Colonic mucosa (tissue), 4 donors: ENCODE data around the gene RNU1-1. TPM values are rescaled to one million over a fixed set of nuclear protein-coding genes. Genes with fewer than 3 reads are reported as not detected.
"Not testable (repeated sequence)": the region's sequence is repeated elsewhere in the genome, so short reads cannot be mapped to it uniquely, and the experiment has no call there.

Experiments
- DNase-seq: peaks from one replicate; pipeline ENCODE4 v3.0.0-alpha.2; 2020
- H3K27ac ChIP-seq: fragments of 200-600 bp; one replicate; pipeline ENCODE4 v1.8.0; 2021
- H3K27me3 ChIP-seq: fragments of 200-600 bp; one replicate; pipeline ENCODE4 v1.8.0; 2021
- H3K36me3 ChIP-seq: fragments of 200-600 bp; one replicate; pipeline ENCODE4 v1.8.0; 2021
- H3K4me1 ChIP-seq: fragments of 200-600 bp; one replicate; pipeline ENCODE4 v1.8.0; 2021; ENCODE audit warnings: mild to moderate bottlenecking
- H3K4me3 ChIP-seq: fragments of 200-600 bp; one replicate; pipeline ENCODE4 v1.8.0; 2021
- H3K9ac ChIP-seq, 2 donors: one replicate each; pipeline ENCODE4 v1.7.0; 2013; ENCODE audit warnings: control low read depth in 2 of 2, low read depth in 2 of 2, low read length in 2 of 2
- H3K9me3 ChIP-seq: fragments of 200-600 bp; one replicate; pipeline ENCODE4 v1.8.0; 2021
- intact Hi-C: fragments of 100-400 bp; cut with DNase I; formaldehyde crosslinking; loops from one replicate; pipeline ENCODE4 v1.14.1; 2022
- total RNA-seq, 2 donors: library from RNA; stranded (reverse); fragmentation: NEBNext Ultra II Directional in 1 of 2; extraction: Animal tissue kit (Norgen Biotek cat#: 25700) in 1 of 2; gene quantifications; one replicate each; pipeline ENCODE4 v1.2.1, GENCODE V29; 2021
- donor health status: healthy.
- donor health status: DM: no; HTN: no; CAD: no.
- donor health status: DM: no; HTN: no; CAD: no.

Gene RNU1-1
- total RNA-seq, result 1,000 to 10,000 TPM; 1,159 to 2,517 TPM

GRCh38 chr1:16514107-16515055 is at the start of gene RNU1-1:
Gene RNU1-1, minus strand, starts transcription at chr1:16514285.
- Histone ChIP-seq H3K27ac (peak within 1 kb of the TSS; percentile 20), H3K9ac (peak within 1 kb of the TSS; percentile 19 to 26)
- H3K4me3 ChIP-seq, H3K27me3 ChIP-seq, intact Hi-C loops, H3K4me1 ChIP-seq, H3K9me3 ChIP-seq, H3K36me3 ChIP-seq: not testable (repeated sequence)
- peak; percentile 91 for DNase-seq

GRCh38 chr1:16561035-16561434 is 47.0 kb upstream of the RNU1-1 start:
- H3K36me3 ChIP-seq, H3K9me3 ChIP-seq, H3K4me1 ChIP-seq, H3K4me3 ChIP-seq, H3K27me3 ChIP-seq, H3K9ac ChIP-seq, DNase-seq, intact Hi-C loops, H3K27ac ChIP-seq: not testable (repeated sequence)

- H3K4me1 ChIP-seq, intact Hi-C loops, H3K4me3 ChIP-seq: not testable (repeated sequence)
These were observed 46.4 kb upstream of the RNU1-1 start for GRCh38 chr1:16560498-16560897.

GRCh38 chr1:16559688-16560087 is 45.6 kb upstream of the RNU1-1 start:
- H3K9me3 ChIP-seq, H3K27ac ChIP-seq, H3K4me3 ChIP-seq, H3K36me3 ChIP-seq, H3K9ac ChIP-seq, H3K4me1 ChIP-seq, DNase-seq, intact Hi-C loops, H3K27me3 ChIP-seq: not testable (repeated sequence)

More at GRCh38 chr1:16560498-16560897, 46.4 kb upstream of the RNU1-1 start:
- not testable (repeated sequence) for H3K36me3 ChIP-seq, DNase-seq, H3K27me3 ChIP-seq, H3K9ac ChIP-seq, H3K9me3 ChIP-seq, H3K27ac ChIP-seq

- H3K9me3 ChIP-seq, H3K9ac ChIP-seq, H3K27me3 ChIP-seq, H3K4me3 ChIP-seq, H3K27ac ChIP-seq, DNase-seq, H3K36me3 ChIP-seq, H3K4me1 ChIP-seq, intact Hi-C loops: not testable (repeated sequence)
These were observed 42.9 kb upstream of the RNU1-1 start for GRCh38 chr1:16557034-16557433.

GRCh38 chr1:16553244-16553643 is 39.2 kb upstream of the RNU1-1 start:
- intact Hi-C loops, DNase-seq, H3K36me3 ChIP-seq, H3K9me3 ChIP-seq, H3K4me3 ChIP-seq, H3K9ac ChIP-seq, H3K27me3 ChIP-seq, H3K27ac ChIP-seq, H3K4me1 ChIP-seq: not testable (repeated sequence)

- H3K27me3 ChIP-seq, H3K9me3 ChIP-seq, DNase-seq, intact Hi-C loops, H3K4me3 ChIP-seq, H3K36me3 ChIP-seq, H3K27ac ChIP-seq, H3K9ac ChIP-seq, H3K4me1 ChIP-seq: not testable (repeated sequence)
These were observed 36.3 kb upstream of the RNU1-1 start for GRCh38 chr1:16550212-16550918.

- H3K27me3 ChIP-seq, H3K27ac ChIP-seq, H3K36me3 ChIP-seq, H3K9ac ChIP-seq, DNase-seq, H3K4me1 ChIP-seq, H3K4me3 ChIP-seq, H3K9me3 ChIP-seq, intact Hi-C loops: not testable (repeated sequence)
These were observed 35.5 kb upstream of the RNU1-1 start for GRCh38 chr1:16549545-16549944.

- DNase-seq, H3K4me1 ChIP-seq, intact Hi-C loops, H3K9me3 ChIP-seq, H3K36me3 ChIP-seq, H3K9ac ChIP-seq, H3K27me3 ChIP-seq, H3K4me3 ChIP-seq, H3K27ac ChIP-seq: not testable (repeated sequence)
These were observed 33.6 kb upstream of the RNU1-1 start for GRCh38 chr1:16547502-16548241.

- H3K27me3 ChIP-seq, H3K4me1 ChIP-seq, H3K9ac ChIP-seq, DNase-seq, H3K27ac ChIP-seq, H3K36me3 ChIP-seq, intact Hi-C loops, H3K4me3 ChIP-seq, H3K9me3 ChIP-seq: not testable (repeated sequence)
These were observed 31.6 kb upstream of the RNU1-1 start for GRCh38 chr1:16545682-16546095.

- DNase-seq, H3K4me3 ChIP-seq, H3K4me1 ChIP-seq, H3K27me3 ChIP-seq, H3K27ac ChIP-seq, intact Hi-C loops, H3K9ac ChIP-seq, H3K36me3 ChIP-seq, H3K9me3 ChIP-seq: not testable (repeated sequence)
These were observed 26.4 kb upstream of the RNU1-1 start for GRCh38 chr1:16540421-16540893.

- H3K9ac ChIP-seq, result not testable (repeated sequence)
These were observed 23.4 kb upstream of the RNU1-1 start for GRCh38 chr1:16537528-16537927.

GRCh38 chr1:16536796-16537195 is 22.7 kb upstream of the RNU1-1 start:
- DNase-seq, H3K9me3 ChIP-seq, H3K4me1 ChIP-seq, H3K27ac ChIP-seq, H3K27me3 ChIP-seq, intact Hi-C loops, H3K36me3 ChIP-seq, H3K4me3 ChIP-seq, H3K9ac ChIP-seq: not testable (repeated sequence)

More at GRCh38 chr1:16537528-16537927, 23.4 kb upstream of the RNU1-1 start:
- intact Hi-C loops, H3K4me1 ChIP-seq, H3K27ac ChIP-seq, H3K27me3 ChIP-seq, H3K4me3 ChIP-seq, DNase-seq, H3K9me3 ChIP-seq, H3K36me3 ChIP-seq: not testable (repeated sequence)
